Loucy (cell line): ENCODE measurements around the gene EPHA6.

ENCODE experiments used
- EZH2phosphoT487 ChIP-seq: fragments of 200-600 bp; IDR thresholded peaks from 2 replicates; pipeline ENCODE4 v1.6.1; 2018; ENCODE audit warnings: antibody characterized with exemption, mild to moderate bottlenecking, moderate library complexity, borderline replicate concordance
- TF ChIP-seq, protein P1 (sequence below): fragments of 200-600 bp; sonication (generic); conservative IDR thresholded peaks from 2 replicates; pipeline ENCODE4 v1.5.1; 2014; ENCODE audit warnings: mild to moderate bottlenecking, antibody characterized with exemption, low read length

DNA sequence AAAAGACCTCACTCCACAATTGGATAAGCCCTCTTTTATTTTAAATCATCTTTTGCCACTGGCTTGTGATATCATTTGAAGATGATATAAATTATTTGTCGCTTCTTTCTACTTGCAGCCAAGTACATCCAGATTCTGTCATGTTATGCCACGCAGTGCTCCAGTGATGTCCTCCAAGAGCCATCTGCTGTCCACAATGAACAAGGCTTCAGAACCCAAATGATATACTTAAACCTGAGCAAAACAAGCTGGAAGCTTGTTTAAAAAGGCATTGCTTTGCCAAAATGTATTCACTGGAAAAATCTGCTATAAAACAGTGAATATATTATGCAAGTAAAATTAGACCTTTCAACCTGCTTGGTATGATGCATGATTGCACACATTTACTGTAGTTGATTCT lies 891.4 kb downstream of the EPHA6 start:
- TF ChIP-seq, protein P1, sequence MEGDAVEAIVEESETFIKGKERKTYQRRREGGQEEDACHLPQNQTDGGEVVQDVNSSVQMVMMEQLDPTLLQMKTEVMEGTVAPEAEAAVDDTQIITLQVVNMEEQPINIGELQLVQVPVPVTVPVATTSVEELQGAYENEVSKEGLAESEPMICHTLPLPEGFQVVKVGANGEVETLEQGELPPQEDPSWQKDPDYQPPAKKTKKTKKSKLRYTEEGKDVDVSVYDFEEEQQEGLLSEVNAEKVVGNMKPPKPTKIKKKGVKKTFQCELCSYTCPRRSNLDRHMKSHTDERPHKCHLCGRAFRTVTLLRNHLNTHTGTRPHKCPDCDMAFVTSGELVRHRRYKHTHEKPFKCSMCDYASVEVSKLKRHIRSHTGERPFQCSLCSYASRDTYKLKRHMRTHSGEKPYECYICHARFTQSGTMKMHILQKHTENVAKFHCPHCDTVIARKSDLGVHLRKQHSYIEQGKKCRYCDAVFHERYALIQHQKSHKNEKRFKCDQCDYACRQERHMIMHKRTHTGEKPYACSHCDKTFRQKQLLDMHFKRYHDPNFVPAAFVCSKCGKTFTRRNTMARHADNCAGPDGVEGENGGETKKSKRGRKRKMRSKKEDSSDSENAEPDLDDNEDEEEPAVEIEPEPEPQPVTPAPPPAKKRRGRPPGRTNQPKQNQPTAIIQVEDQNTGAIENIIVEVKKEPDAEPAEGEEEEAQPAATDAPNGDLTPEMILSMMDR: no peak
- TF ChIP-seq EZH2phosphoT487: no peak
